Urinary bladder (tissue), 4 donors: ENCODE data around the gene ZNF79. TPM values are rescaled to one million over a fixed set of nuclear protein-coding genes. Genes with fewer than 3 reads are reported as not detected.

Source experiments
- DNase-seq: peaks from one replicate; pipeline ENCODE4 v3.0.0-alpha.2; 2015; ENCODE audit errors: extremely low spot score
- H3K27ac ChIP-seq: one replicate; pipeline ENCODE4 v1.5.1; 2013; ENCODE audit warnings: low read depth, mild to moderate bottlenecking, moderate library complexity
- H3K36me3 ChIP-seq: one replicate; pipeline ENCODE4 v1.6.1; 2013; ENCODE audit warnings: mild to moderate bottlenecking, moderate library complexity; ENCODE audit not compliant: insufficient read depth
- H3K4me1 ChIP-seq: one replicate; pipeline ENCODE4 v1.6.1; 2013; ENCODE audit warnings: mild to moderate bottlenecking, moderate library complexity; ENCODE audit not compliant: insufficient read depth
- H3K4me3 ChIP-seq: one replicate; pipeline ENCODE4 v1.5.1; 2013; ENCODE audit warnings: low read depth, low read length
- WGBS: extraction: QIAGEN DNeasy Blood & Tissue Kit; methylation state at CpG from one replicate; pipeline ENCODE4 v1.1.7; 2013; 5-methylcytosine and 5-hydroxymethylcytosine counted together
- polyA plus RNA-seq: library from polyadenylated mRNA; stranded (reverse); fragments of 200-250 nt; gene quantifications from one replicate; pipeline ENCODE4 v1.2.3, GENCODE V29; 2013
- small RNA-seq: library from RNA; depleted of rRNA; stranded (forward); fragments of <200 nt; gene quantifications from one replicate; pipeline ENCODE3, GENCODE V24; 2014
- total RNA-seq: library from RNA; depleted of rRNA; stranded (reverse); fragments of >200 nt; gene quantifications from one replicate; pipeline ENCODE4 v1.2.3, GENCODE V29; 2014
- donor health status: healthy with polysubstance abuse.
- donor health status: healthy.

The ZNF79 gene
- total and polyA plus RNA-seq, 2 donors, result 6.7 to 10.7 TPM

- no peak for DNase-seq
- Histone ChIP-seq H3K4me1 (no peaks in the 10 kb centered on the region), H3K27ac (no peak overlapping the region), H3K4me3 (no peak overlapping the region), H3K36me3 (no peaks in the 10 kb centered on the region)
- 85% methylated on average over 22 of the region's 22 CpGs for WGBS
These were observed 69.6 kb downstream of the ZNF79 start for GRCh38 chr9:127493592-127494303.

GRCh38 chr9:127494304-127494702, 70.1 kb downstream of the ZNF79 start:
- WGBS, result 80% methylated on average over 9 of the region's 9 CpGs
- Histone ChIP-seq H3K4me1 (no peaks in the 10 kb centered on the region), H3K27ac (no peak overlapping the region), H3K36me3 (no peaks in the 10 kb centered on the region), H3K4me3 (no peak overlapping the region)
- no peak for DNase-seq

Small RNAs within 50 kb of the gene (small RNA-seq; reads per million reads assigned to genes)
- gene RF00019 (not detected), gene SNORA65 (75.1 reads per million, percentile 97 among the genes with 10 or more reads in this experiment)

Other genes with a start within 250 kb of the ZNF79 start
- 58.0 TPM for gene GARNL3, start 159.6 kb upstream of the ZNF79 start, total RNA-seq
- gene GARNL3, start 159.6 kb upstream of the ZNF79 start, polyA plus RNA-seq, result 22.0 TPM
- 20.8 TPM for gene SLC2A8, start 27.2 kb upstream of the ZNF79 start, total RNA-seq
- 140 TPM for gene SLC2A8, start 27.2 kb upstream of the ZNF79 start, polyA plus RNA-seq
- gene RPL12, start 27.0 kb downstream of the ZNF79 start, total RNA-seq, result 973 TPM
- 3,354 TPM for gene RPL12, start 27.0 kb downstream of the ZNF79 start, polyA plus RNA-seq
- 12.6 TPM for gene LRSAM1, start 27.1 kb downstream of the ZNF79 start, total RNA-seq
- 21.2 TPM for gene LRSAM1, start 27.1 kb downstream of the ZNF79 start, polyA plus RNA-seq
- 13.7 TPM for gene STXBP1, start 187.9 kb downstream of the ZNF79 start, total RNA-seq
- 28.9 TPM for gene STXBP1, start 187.9 kb downstream of the ZNF79 start, polyA plus RNA-seq